ENCODE data around the gene CSMD2.

- TF ChIP-seq POLR2A (IDR thresholded peaks at IDR 0.05), result no peak
- no peak for TF ChIP-seq POLR2AphosphoS5 (IDR thresholded peaks at IDR 0.05)
- no peak for TF ChIP-seq CTCF (IDR thresholded peaks at IDR 0.05)
Measured at GRCh38 chr1:34054920-34055319, 110.1 kb downstream of the CSMD2 start.

All from sigmoid colon (tissue), 4 donors.